ENCODE data around the gene ZNF285. TPM values are rescaled to one million over a fixed set of nuclear protein-coding genes. Genes with fewer than 3 reads are reported as not detected.
"Not testable (repeated sequence)": the region's sequence is repeated elsewhere in the genome, so short reads cannot be mapped to it uniquely, and the experiment has no call there.

ZNF285 gene
- total RNA-seq, 1 donor, result 0.63 TPM

DNA sequence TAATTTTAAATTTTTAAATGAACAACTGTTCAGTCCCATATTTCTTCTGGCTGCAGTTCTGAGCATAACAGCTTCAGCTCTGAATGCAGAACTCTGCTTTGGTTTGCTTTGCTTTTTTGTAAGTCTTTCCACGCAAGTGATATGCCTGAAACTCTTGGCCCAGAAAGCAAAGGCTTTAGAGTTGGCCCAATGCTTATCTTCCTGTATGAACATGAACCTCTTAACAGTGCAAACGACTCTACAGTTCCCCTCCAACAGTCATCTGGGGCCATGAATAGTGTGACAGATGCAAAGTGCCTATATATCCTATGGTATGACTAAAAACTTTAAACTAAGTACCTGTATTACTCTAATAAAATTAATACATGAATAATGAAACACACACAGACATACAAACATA, 59.6 kb downstream of the ZNF285 start:
- Histone ChIP-seq H3K4me3 (ENCODE audit: low read length) (no peak overlapping the region), H3K9me3 (ENCODE audit: low read depth, low read length) (no peaks in the 10 kb centered on the region), H3K4me1 (ENCODE audit: insufficient read depth, low read length) (no peaks in the 10 kb centered on the region), H3K27me3 (ENCODE audit: insufficient read depth, low read length) (no peaks in the 10 kb centered on the region)

DNA sequence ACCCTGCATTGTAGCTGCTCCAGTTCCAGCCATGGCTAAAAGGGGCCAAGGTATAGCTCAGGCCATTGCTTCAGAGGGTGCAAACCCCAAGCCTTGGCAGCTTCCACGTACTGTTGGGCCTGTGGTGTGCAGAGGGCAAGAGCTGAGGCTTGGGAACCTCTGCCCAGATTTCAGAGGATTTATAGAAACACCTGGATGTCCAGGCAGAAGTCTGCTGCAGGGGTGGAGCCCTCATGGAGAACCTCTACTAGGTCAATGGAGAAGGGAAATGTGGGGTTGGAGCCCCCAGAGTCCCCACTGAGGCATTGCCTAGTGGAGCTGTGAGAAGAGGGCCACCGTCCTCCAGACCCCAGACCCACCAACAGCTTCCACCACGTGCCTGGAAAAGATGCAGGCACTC, 66.8 kb downstream of the ZNF285 start:
- H3K4me3 ChIP-seq (ENCODE audit: low read length); H3K27me3 ChIP-seq (ENCODE audit: insufficient read depth, low read length); H3K4me1 ChIP-seq (ENCODE audit: insufficient read depth, low read length): not testable (repeated sequence)
- H3K9me3 ChIP-seq (ENCODE audit: low read depth, low read length), result peaks cover 49% of the 10 kb centered on the region

Other genes starting within 250 kb of the ZNF285 start
- 7.6 TPM for gene ZNF226, start 236.5 kb downstream of the ZNF285 start, total RNA-seq
- gene ZNF227, start 189.1 kb downstream of the ZNF285 start, total RNA-seq, result 24.9 TPM
- 0.63 TPM for gene ZNF233, start 141.7 kb downstream of the ZNF285 start, total RNA-seq
- 2.7 TPM for gene ZNF235, start 96.6 kb downstream of the ZNF285 start, total RNA-seq
- under 0.01 TPM for gene ZNF112, start 44.9 kb downstream of the ZNF285 start, total RNA-seq
- gene ZNF229, start 46.9 kb upstream of the ZNF285 start, total RNA-seq, result 0.21 TPM
- gene ZNF180, start 98.9 kb upstream of the ZNF285 start, total RNA-seq, result 8.6 TPM
- gene CEACAM20, start 128.1 kb upstream of the ZNF285 start, total RNA-seq, result not detected
- gene IGSF23, start 212.0 kb upstream of the ZNF285 start, total RNA-seq, result not detected
- 4.5 TPM for gene PVR, start 242.3 kb upstream of the ZNF285 start, total RNA-seq